ENCODE results near the gene PEAK1. TPM values are rescaled to one million over a fixed set of nuclear protein-coding genes. Genes with fewer than 3 reads are reported as not detected.

PEAK1 gene
- total RNA-seq, 4 donors from 2014 or later, result 68.8 to 79.1 (median 78.7) TPM

DNA sequence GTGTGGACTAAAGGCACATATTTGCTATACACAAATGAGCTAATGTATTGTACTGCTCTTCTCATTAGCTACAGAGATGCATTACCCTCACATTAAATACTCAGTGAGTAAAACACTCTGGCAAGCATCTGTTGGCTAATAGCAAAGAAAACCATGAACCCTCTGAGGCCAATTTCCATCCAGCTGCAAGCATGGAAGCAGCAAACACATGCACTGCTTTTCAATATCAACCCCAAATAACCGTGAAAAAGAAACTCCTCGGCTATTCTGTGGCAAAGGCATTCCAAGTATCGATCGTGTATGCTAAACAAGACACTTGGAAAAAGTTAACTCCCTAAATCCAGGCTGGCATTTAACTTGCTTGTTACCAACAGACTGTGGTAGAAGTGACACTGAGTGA lies 67.0 kb downstream of the PEAK1 start:
- TF ChIP-seq, protein P1, sequence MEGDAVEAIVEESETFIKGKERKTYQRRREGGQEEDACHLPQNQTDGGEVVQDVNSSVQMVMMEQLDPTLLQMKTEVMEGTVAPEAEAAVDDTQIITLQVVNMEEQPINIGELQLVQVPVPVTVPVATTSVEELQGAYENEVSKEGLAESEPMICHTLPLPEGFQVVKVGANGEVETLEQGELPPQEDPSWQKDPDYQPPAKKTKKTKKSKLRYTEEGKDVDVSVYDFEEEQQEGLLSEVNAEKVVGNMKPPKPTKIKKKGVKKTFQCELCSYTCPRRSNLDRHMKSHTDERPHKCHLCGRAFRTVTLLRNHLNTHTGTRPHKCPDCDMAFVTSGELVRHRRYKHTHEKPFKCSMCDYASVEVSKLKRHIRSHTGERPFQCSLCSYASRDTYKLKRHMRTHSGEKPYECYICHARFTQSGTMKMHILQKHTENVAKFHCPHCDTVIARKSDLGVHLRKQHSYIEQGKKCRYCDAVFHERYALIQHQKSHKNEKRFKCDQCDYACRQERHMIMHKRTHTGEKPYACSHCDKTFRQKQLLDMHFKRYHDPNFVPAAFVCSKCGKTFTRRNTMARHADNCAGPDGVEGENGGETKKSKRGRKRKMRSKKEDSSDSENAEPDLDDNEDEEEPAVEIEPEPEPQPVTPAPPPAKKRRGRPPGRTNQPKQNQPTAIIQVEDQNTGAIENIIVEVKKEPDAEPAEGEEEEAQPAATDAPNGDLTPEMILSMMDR (IDR thresholded peaks at IDR 0.05; ENCODE audit: low read depth), result no peak

DNA sequence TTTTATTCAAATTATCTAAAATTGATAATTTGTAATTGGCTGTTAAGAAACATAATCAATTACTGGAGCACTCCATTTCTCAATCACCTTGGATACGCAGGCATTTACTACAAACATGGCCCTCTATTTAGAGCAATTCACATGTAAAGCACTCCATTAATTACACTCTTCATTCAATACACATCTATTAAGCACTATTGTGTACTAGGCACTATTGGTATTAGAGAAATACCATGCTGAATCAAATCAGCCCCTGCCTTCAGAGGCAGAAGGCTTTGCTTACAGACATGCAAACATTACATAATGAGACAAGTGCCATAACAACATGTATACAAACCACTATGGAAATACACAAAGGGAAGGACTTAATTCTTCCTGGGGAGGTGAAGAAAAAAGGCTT lies 69.1 kb downstream of the PEAK1 start:
- TF ChIP-seq, protein P1 (IDR thresholded peaks at IDR 0.05; ENCODE audit: low read depth), result no peak

DNA sequence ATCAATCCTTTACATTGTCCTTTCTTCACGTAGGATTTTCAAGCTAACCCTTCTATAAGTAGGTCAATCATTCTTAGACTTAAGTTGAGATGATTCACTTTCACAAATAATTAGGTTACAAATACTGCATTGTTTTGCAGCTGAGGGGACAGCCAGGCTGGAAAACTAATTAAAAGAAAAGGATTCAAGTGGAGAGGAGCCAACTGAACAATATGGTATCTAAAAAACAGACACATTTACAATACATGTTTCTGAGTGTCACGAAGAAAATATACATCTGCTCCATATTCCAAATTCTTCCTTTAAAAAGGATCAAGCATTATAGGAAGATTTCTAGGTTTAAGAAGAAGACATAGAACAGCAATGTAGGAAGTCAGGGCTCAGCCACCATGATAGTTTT lies 70.2 kb downstream of the PEAK1 start:
- TF ChIP-seq, protein P1 (IDR thresholded peaks at IDR 0.05; ENCODE audit: low read depth), result no peak

DNA sequence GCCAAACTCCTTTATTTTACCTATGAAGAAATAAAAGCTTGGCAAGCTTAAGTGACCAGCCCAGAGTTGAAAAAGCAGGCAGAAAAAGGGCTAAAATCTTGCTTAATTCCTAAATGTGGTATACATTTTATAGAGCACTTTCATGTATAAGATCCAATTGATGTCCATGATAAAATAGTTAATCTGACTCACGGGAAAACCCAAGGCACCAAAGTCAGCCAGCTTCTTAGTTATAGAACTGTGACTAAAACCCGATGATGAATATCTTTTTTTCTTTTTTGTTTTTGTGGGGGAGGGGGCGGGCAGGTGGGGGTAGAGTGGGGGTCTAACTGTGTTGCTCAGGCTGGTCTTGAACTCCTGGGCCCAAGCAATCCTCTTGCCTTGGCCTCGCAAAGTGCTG lies 71.4 kb downstream of the PEAK1 start:
- TF ChIP-seq, protein P1 (IDR thresholded peaks at IDR 0.05; ENCODE audit: low read depth), result no peak

DNA sequence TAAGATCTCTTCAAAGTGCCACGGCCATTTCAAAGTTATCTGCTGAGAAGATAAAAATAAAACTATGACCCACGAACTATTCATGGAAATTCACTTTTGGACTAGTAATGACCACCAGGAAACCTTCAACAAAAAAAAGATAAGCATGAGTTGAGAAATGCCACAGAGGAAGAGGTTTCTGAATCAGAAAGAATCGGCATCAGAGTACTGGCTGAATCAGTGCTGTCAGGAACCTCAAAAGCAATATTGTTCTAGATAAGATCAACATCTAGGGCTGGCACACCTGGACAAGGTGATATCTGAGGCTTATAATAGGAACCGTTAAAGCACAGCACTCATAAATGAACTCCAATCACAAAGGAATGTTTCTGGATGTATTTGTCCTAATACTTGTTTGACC lies 72.7 kb downstream of the PEAK1 start:
- TF ChIP-seq, protein P1 (IDR thresholded peaks at IDR 0.05; ENCODE audit: low read depth), result no peak

GRCh38 chr15:77346245-77347036 lies 73.5 kb downstream of the PEAK1 start:
- TF ChIP-seq, protein P1 (IDR thresholded peaks at IDR 0.05; ENCODE audit: low read depth), result no peak

- TF ChIP-seq, protein P1 (IDR thresholded peaks at IDR 0.05; ENCODE audit: low read depth), result no peak
Observed at GRCh38 chr15:77342807-77343206, 77.1 kb downstream of the PEAK1 start.
